Renal cortical epithelial cell (primary cell): ENCODE data around the gene CORO7. TPM values are rescaled to one million over a fixed set of nuclear protein-coding genes. Genes with fewer than 3 reads are reported as not detected.
"Not testable (repeated sequence)": the region's sequence is repeated elsewhere in the genome, so short reads cannot be mapped to it uniquely, and the experiment has no call there.

Source experiments
- DNase-seq: peaks from one replicate; pipeline ENCODE4 v3.0.0-alpha.2; 2011; ENCODE audit warnings: low read depth
- total RNA-seq: library from RNA; depleted of rRNA; stranded (reverse); fragments of >200 nt; gene quantifications from 2 replicates; pipeline ENCODE4 v1.2.3, GENCODE V29; 2014

CORO7 gene
- total RNA-seq, 1 donor from 2014 or later = 25.1 TPM

DNA sequence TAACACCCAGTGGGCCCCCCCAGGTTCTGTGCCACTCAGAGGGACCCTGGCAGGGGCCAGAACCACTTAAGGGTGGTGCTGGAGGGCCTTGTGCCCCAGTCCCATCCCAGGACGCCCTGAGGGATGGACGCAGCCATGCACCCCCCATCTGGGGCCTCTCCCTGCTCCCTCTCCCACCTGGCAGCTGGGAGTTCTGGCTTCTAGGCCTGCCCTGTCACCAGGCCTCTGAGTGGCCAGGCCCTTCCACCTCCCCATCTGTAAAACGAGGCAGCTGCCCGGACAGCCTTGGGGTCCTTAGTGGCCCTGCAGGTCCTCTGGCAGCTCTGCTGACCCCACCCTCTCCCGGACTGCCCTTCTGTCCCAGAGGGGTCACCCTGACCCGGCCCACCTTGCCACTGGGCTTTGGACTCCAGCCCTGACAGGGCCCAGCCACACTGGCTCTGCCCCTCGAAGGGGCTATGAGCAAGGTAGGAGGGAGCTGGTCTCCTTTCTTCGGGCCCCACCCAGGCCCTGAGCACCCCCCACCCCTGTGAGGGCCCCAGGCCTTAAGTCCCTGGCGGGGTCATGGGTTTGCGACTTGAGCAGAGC is 77.6 kb downstream of the CORO7 start:
- no peak for DNase-seq

DNA sequence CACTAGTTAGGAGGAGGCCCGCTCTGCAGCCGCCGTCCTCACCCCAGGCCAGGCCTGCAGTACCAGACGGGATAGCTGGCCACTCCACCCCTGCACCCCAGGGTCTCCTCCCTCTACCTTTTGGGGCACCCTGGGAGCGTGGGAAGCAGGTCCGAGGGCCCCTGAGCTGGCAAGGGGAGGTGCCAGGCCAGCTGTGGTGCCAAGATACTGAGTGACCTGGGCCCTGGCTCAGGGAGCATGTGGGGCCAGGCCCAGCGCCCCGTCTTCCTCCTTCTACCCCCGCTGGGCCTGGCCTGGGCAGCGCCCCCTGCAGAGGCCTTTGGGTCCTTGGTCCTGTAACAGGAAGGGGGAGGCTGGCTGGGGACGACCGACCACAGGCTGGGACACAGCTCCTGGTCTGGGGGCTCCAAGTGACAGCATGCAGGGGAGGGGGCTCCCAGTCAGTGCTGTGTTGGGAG is 78.2 kb downstream of the CORO7 start:
- no peak for DNase-seq

DNA sequence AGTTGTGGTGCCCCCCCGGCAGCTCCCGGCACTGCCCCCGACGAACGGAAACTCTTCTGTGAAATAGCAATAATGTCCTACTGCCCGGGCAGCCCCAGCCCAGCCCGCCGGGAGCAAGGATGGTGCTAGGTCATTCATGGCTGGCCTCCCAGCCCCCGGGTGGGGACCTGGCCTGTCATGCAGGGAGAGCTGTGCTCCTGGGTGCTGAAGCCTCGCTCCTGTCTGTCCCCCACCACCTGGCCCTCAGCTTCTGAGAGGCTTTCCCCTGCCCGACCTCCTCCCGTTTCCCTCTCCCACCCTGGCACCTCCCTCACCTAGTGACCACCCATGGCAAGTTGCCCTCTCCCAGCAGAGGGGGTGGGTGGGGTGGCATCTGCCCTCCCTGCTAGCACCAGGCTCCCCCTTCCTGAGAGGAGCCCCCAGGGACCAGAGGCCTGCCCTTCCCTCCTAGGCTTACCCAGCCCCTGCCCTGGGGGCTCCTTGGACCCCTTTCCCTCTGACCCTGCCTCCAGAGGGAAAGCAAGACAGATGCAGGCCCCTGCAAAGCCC is 78.8 kb downstream of the CORO7 start:
- no peak for DNase-seq

DNA sequence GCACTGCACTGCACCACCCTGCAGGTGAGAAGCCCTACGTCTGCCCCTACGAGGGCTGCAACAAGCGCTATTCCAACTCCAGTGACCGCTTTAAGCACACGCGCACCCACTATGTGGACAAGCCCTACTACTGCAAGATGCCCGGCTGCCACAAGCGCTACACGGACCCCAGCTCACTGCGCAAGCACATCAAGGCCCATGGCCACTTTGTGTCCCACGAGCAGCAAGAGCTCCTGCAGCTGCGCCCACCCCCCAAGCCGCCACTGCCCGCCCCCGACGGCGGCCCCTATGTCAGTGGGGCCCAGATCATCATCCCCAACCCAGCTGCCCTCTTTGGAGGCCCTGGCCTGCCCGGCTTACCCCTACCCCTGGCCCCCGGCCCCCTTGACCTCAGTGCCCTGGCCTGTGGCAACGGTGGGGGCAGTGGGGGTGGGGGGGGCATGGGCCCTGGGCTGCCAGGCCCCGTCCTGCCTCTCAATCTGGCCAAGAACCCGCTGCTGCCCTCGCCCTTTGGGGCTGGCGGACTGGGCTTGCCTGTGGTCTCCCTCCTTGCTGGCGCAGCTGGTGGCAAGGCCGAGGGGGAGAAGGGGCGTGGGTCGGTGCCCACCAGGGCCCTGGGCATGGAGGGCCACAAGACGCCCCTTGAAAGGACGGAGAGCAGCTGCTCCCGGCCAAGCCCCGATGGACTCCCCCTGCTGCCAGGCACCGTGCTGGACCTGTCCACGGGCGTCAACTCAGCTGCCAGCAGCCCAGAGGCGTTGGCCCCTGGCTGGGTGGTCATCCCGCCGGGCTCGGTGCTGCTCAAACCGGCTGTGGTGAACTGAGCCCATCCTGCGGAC is 79.5 kb downstream of the CORO7 start:
- DNase-seq = no peak

DNA sequence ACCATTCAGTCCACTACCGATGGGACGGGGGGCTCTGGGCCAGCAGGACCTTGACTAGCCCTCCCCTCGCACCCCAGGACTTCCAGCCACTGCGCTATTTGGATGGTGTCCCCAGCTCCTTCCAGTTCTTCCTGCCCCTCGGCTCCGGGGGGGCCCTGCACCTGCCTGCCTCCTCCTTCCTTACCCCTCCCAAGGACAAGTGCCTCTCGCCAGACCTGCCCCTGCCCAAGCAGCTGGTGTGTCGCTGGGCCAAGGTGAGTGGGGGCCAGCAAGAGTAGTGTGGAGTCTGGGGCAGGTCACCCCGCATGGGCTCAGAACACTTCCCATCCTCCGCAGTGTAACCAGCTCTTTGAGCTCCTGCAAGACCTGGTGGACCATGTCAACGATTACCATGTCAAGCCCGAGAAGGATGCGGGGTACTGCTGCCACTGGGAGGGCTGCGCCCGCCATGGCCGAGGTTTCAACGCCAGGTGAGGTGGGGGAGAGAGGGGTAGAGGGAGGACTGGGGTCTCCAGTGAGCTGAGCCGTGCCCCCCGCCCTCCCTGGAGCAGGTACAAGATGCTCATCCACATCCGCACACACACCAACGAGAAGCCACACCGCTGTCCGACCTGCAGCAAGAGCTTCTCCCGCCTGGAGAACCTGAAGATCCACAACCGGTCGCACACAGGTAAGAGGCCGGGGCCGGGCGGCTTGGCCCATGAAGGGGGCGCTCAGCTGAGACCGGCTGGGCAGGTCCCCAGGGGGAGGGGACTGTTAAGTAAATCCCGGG is 81.5 kb downstream of the CORO7 start:
- DNase-seq = no peak

DNA sequence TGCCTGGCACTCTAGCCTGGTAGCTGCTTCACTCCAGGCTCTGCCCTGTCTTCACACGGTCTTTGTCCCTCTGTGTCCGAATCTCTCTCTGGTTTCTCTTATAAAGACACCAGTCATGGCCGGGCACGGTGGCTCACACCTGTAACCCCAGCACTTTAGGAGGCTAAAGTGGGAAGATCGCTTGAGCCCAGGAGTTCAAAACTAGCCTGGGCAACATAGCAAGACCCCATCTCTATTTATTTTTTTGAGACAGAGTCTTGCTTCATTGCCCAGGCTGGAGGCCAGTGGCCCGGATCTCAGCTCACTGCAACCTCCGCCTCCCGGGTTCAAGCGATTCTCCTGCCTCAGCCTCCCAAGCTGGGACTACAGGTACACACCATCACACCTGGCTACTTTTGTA is 82.7 kb downstream of the CORO7 start:
- DNase-seq = not testable (repeated sequence)

DNA sequence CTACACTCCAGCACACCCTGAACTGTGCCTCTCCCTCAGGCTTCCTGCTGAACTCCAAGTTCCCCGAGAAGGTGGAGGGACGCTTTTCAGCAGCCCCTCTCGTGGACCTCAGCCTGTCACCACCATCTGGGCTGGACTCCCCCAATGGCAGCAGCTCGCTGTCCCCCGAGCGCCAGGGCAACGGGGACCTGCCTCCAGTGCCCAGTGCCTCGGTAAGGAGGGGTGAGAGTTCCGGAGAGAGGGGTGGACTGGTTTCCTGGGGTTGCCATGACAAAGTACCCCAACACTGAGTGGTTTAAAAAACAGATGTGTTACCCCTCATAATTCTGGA is 83.1 kb downstream of the CORO7 start:
- no peak for DNase-seq

DNA sequence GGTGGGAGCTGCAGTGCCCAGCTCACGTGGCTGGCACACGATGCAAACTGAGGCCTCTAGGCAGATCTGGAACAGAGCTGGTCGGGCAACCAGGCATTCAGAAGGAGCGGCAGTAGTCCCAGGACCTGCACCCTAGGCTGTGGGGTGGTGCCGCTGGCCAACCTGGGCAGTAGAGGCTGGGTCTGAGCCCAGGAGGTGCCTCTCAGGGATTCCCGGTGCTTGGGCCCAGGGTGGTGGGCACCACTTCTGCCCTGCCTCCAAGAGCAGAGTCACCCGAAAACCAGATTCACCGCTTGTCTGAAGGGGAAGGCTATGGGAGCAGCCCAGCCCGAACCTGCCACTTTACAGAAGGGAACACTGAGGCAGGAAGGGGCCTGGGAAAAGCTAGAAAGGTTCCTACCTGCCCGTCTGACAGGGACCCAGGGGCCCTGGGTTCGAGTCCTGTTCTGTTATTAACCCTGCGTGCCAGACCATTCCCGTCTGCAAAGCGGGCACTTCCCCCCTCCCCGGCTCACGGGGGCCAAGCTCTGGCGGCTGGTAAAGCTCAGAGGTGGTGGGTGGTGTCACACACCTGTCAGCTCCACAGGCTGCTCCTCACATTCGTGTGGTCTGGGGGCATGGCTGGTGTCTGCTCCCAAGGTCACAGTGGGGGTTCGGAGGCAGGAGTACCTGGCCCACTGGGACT is 83.6 kb downstream of the CORO7 start:
- DNase-seq = no peak

DNA sequence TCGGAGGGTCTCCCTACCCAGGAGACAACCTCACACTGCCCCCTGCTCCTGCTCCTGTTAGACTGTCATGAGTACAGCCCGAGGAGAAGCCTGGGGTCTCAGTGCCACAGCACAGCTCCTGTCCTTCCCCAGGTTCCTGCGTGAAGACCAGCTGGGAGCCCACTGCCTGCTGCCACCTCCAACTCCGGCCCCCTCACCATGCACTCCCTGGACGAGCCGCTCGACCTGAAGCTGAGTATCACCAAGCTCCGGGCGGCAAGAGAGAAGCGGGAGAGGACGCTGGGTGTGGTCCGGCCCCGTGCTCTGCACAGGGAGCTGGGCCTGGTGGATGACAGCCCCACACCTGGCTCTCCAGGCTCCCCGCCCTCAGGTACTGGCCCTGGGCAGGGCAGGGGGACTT is 84.3 kb downstream of the CORO7 start:
- DNase-seq = no peak

DNA sequence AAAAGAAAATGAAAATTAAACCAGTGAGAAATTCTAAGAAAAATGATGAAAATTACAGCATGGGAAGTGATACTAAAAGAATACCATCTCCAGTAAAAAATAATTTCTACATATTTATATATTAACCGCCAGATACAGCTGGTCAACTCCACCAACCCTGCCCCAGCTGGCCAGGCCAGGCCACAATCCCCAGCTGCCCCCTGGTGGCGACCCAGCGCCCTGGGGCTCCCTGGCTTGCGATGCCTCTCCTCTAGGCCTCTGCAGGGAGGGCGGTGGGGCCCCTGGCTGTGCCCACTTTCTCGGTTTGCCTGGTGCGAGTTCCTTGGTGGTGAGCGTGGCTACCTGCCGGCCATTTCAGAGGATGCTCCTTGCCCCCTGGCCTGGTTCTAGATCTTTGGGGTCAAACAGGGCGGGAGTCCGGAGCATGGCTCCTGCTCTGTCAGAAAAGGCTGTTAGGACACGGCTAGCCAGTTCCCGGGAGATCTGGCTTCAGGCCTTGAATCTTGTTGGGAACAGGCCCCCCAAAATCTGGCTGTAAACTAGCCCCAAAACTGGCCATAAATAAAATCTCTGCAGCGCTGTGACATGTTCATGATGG is 86.0 kb downstream of the CORO7 start:
- no peak for DNase-seq

DNA sequence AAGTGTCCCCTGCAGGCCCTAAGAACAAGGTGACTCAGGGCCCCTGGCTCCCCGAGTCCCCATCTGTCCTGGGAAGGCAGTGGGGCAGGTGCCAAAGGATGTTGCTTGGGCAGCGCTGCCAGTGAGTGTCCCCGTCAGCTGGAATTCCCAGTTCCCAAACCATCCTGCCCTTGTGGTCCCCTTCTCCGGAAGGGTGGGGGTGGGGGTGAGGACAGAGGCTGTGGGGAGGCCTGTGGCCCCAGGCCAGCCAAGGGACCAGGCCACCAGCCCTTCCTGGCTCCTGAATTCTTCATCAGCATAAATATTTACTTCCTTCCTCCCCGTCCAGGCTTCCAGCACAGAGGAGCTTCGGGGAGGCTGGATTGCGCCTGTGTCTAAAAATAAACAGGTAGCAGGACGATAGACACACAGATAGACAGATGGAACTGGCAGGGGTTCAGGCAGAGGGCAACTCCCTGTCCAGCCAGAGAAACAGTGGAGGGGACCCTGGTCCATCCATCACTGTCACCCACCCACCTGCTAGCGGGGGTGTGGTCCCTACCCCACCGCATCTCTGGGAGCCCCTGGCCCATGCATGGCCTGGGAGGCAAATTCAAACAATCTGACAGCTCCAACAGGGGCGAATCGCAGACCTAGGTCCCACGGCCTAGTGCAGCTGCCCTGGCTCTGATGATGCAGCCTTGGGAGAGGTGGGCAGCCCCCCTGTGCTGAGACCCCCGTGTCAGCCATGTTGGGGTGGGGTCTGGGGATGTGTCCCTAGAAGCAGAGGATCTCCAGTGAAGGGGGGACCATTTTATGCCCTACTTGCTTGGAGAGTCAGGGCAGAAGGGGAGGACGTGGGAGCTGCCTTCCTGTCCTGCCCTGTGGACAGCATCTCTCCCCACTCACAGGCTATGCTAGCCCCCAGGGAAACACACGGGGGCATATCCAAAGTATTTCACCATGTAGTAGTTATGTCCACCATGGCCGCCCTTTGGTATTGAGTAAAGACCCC is 87.3 kb downstream of the CORO7 start:
- no peak for DNase-seq

DNA sequence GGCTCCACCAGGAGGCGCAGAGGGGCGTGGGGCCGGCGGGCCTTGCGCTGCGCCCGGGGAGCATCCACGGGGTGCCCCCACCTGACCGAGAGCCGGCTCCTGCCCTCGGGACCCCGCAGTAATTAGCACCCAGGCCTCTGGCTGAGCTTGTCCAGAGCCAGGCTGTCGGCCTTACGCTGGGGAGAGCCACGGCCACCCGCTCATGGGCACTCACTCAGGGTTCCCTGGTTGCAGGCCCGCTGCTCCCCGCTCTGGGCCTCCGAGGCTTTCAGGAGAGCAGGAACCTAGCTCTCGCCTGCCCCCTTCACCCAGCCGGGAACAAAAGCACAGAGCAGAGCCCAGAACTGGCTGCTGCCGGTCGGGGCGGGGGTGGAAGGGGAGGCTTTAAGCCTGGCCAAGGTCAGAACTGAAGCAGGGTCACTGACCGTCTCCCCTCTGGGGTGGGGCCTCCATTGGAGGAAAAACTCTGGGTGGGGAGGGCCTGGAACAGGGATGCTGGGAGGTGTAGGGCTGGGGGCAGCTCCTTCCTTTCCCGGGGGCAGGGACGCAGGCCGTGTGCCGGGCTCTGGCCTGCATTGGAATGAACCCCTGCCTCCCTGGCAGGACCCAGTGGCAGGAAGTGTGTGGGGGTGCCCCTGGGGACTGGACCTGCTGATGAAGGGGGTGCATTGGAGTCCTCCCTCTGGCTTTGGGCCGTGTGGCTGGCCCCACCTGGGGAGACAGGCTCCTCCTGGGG is 88.2 kb downstream of the CORO7 start:
- peak; percentile 54 for DNase-seq

DNA sequence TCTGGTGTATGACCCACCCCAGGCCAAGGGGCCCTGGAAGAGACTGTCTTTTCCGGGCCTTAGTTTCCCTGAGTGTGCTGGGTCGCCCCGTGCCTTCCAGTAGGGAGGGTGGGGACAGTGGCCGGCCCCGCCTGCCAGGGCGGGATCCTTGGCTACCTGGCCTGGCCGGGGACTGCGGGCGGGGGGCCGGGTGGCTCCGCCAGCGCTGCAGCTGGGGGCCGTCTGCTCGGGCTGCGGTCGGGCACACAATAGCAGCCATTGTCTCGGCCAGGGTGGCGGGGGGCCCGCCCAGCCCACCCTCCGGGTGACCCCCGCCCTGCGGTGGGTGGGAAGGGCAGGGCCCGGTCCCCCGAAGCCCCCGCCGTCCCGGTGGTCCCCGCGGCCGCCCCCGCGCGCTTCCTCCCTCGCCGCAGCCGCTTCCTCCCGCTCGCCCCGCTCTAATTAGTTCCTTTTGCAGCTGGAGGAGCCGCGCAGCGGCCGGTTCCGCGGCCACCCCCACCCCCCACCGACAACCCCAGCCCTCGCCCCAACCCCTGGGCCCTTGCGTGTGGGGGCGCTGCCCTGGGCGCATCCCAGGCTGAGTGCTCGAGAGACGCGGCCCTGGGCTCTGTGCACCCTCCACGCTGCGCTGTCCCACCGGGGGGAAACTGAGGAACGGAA is 88.9 kb downstream of the CORO7 start:
- DNase-seq = no peak

DNA sequence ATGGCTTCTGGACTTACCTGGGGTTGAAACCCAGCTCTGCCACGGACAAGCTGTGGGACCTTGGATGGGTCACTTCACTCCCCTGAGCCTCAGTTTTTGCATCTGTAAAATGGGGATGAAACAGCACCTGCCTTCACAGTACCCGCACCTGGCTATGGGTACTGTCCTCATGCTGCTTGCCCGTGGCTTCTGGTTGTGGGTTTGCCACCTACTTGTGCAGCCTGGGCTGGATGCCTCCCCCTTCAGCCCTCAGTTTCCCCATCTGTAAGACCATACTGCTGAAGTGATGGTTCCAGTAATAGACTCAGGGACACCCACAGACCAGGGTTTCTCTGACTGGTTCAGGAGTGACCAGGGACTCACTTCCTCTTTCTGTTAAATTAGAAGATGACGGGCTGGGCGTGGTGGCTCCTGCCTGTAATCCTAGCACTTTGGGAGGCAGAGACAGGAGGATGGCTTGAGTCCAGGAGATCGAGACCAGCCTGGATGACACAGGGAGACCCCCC is 91.1 kb downstream of the CORO7 start:
- no peak for DNase-seq

DNA sequence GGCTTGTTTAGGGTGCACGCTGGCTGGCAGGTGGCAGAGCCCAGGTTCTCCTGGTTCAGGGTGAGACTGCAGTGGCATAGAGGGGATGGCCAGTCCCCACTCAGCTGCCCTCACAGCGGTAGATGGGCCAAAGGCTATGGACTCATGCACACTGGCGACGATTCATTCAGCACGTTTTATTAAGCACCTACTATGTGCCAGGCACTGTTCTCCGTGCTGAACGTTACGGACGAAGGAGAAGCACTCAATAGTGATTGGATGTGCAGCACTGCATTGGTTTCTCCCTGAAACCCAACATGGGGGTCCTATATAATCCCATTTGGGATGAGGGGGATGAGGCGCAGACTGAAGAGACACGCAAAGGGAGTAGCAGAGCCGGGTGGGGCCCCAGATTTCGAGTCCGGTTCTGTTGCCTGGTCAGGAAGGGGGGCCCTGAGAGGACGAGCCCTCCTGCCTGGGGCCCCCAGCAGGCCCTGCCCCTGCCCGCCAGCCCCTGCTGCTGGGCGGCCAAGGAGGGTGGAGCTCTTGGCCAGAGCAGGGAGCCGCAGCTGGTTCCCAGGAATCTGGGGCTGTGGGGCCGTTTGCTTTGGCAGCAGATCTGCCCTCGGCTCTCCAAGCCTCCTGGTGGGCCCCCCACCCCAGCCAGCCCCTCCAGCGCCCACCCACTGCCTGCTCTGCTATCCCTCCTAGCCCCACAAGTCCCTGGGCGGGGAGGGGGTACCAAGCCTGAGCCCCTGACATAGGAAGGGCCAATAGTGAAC is 91.7 kb downstream of the CORO7 start:
- DNase-seq = no peak

DNA sequence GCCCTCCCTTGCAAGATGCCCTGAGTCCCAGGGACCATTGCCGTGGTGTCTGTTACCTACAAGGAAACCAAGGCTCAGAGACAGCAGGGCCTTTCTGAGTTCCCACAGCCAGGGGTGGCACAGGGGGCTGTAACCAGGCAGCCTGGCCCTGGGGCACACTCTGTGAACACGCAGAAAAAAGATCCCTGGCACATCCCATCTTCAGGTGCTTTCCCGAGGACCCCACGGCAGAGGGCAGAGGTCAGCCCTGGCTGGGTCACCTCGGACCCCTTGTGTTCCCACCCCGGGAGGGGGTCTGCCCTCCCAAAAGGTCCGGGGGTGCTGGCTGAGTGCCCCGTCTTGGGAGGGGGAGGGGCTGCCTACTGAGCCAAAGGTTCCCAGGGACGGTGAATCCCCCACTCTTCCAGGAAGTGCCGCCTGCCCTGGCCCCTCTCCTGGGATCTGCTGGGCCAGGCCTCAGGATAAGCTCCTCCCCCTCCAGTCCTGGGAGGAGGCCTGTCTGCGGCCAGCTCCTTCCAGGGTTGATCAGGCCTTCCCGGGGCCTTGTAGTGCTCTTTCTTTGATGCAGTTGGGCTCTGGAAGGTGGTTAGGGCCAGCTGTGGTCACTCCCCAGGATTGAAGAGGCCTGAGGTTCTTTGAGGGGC is 92.4 kb downstream of the CORO7 start:
- peak; percentile 59 for DNase-seq

DNA sequence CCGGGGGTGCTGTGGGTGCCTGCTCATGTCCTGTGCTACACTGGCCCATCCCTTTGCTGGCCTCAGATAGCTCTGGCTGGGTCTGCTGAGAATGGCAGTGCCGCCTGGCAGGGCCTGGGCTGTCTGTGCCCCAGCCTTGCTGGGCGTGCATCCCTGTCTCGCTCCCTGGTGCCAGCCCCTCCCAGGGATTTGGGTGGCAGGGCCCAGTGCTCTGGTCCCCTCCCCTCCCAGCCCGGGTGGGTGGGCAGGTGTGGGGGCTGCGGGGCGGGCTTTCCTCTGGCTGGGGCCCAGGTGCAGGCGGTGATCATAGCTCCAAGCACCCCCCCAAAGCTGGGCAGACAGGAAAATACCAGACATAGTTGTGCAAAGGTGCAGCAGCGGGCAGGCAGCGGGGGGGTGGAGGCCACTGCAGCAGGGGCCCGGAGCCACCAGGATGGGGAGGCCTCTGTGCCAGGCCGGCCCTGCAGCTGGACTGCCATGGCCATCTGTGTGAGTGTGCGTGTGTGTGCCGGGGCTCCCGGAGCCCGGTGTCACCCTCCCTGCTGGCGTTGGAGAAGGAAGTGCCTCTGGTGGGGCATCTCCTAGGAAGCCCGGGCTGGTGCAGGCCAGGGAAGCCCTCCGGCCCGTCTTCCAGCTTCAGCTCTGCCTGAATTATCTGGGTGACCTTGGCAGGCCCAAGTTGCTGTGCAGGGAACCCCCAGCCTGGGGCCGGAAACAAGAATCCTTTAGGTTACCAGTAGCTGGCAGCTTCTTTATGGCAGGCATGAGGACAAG is 93.1 kb downstream of the CORO7 start:
- DNase-seq = no peak
